K562 (cell line): ENCODE data around the gene THOC1. TPM values are rescaled to one million over a fixed set of nuclear protein-coding genes. Genes with fewer than 3 reads are reported as not detected.

ENCODE experiments used
- ATAC-seq: fragments of 200-7000 bp; cut with Tn5 transposase; 3 replicates; pipeline ENCODE4 v1.9.1; 2020; ENCODE audit warnings: moderate library complexity
- BruUV-seq: library from RNA; stranded (reverse); fragments of 400-500 nt; replicated peaks from 2 replicates; lab custom pipeline; 2021; lab: Mats Ljungman, UMichigan
- CTCF ChIA-PET: fragments of 300-600 bp; formaldehyde crosslinking; extraction: SDS; loops from one replicate; lab custom pipeline; 2021; ENCODE audit warnings: low intra/inter-chr PET ratio; lab: Yijun Ruan, JAX
- POLR2A ChIA-PET: fragments of 300-600, 350-650 bp; sonication (Branson Sonifier 250); formaldehyde crosslinking; extraction: SDS; loops from one replicate; lab custom pipeline; 2021; ENCODE audit warnings: antibody characterized with exemption, inconsistent platforms; lab: Yijun Ruan, JAX
- DNase-seq, 4 experiments: peaks; one replicate each; pipeline versions ENCODE4 v3.0.0 to v3.0.0-alpha.2; 2011 to 2018; ENCODE audit warnings: low spot score in 3 of 4, mixed read lengths in 3 of 4; ENCODE audit errors: extremely low read depth in 1 of 4
- FAIRE-seq: peaks from 2 replicates; lab custom pipeline; 2011; peaks lifted over from hg19 to GRCh38; lab: Jason Lieb, UNC
- H2AFZ ChIP-seq: 2 replicates; pipeline ENCODE4 v1.6.0; 2011; ENCODE audit warnings: low read depth, low read length, control low read depth, inconsistent platforms
- H3K27ac ChIP-seq: fragments of 200-600 bp; 3 replicates; pipeline ENCODE4 v1.8.0; 2011; ENCODE audit warnings: low read depth, mild to moderate bottlenecking, control low read depth, inconsistent platforms, low read length, moderate library complexity, mixed read lengths; ENCODE audit errors: extremely low read depth
- H3K27me3 ChIP-seq, 2 experiments: fragments of 300-600 bp in 1 of 2; 2 replicates in 1 of 2; 3 replicates in 1 of 2; pipeline versions ENCODE4 v1.6.0 to v1.8.0; 2011; ENCODE audit warnings: inconsistent platforms in 2 of 2, low read length in 2 of 2, mild to moderate bottlenecking in 1 of 2, mixed read lengths in 1 of 2, moderate library complexity in 1 of 2; ENCODE audit not compliant: control insufficient read depth in 2 of 2, insufficient read depth in 2 of 2
- H3K36me3 ChIP-seq: fragments of 300-600 bp; 3 replicates; pipeline ENCODE4 v1.8.0; 2011; ENCODE audit warnings: mild to moderate bottlenecking, low read length, inconsistent platforms; ENCODE audit not compliant: control insufficient read depth, insufficient read depth
- H3K4me1 ChIP-seq, 2 experiments: fragments of 200-600 bp in 1 of 2; replicated peaks in 1 of 2; 2 replicates in 1 of 2; 3 replicates in 1 of 2; pipeline versions ENCODE4 v1.5.1 to v1.8.0; 2011; ENCODE audit warnings: inconsistent platforms in 2 of 2, low read length in 2 of 2, mild to moderate bottlenecking in 1 of 2, mixed read lengths in 1 of 2, moderate library complexity in 1 of 2; ENCODE audit not compliant: control insufficient read depth in 2 of 2, insufficient read depth in 2 of 2
- H3K4me2 ChIP-seq: 2 replicates; pipeline ENCODE4 v1.6.1; 2011; ENCODE audit warnings: low read length, control low read depth, inconsistent platforms, mixed read lengths; ENCODE audit not compliant: insufficient read depth
- H3K4me3 ChIP-seq: fragments of 200-600 bp; sonication (generic), shearing (Covaris generic); 2 replicates; pipeline ENCODE4 v1.5.1; 2016; ENCODE audit warnings: control low read depth, inconsistent platforms
- H3K79me2 ChIP-seq: fragments of 200-600 bp; 3 replicates; pipeline ENCODE4 v1.8.0; 2011; ENCODE audit warnings: low read length, inconsistent platforms; ENCODE audit not compliant: control insufficient read depth, insufficient read depth
- H3K9ac ChIP-seq, 2 experiments: 2 replicates each; pipeline versions ENCODE4 v1.6.0 to v1.6.1; 2011; ENCODE audit warnings: low read depth in 2 of 2, low read length in 2 of 2, control low read depth in 1 of 2, inconsistent platforms in 1 of 2, mild to moderate bottlenecking in 1 of 2, mixed read lengths in 1 of 2; ENCODE audit not compliant: insufficient read depth in 1 of 2
- H3K9me1 ChIP-seq: one replicate; pipeline ENCODE4 v1.6.0; 2011; ENCODE audit warnings: inconsistent platforms, mild to moderate bottlenecking, low read length, moderate library complexity; ENCODE audit not compliant: control insufficient read depth, insufficient read depth
- H3K9me3 ChIP-seq: replicated peaks from 2 replicates; pipeline ENCODE4 v1.5.1; 2011; ENCODE audit warnings: low read depth, low read length, inconsistent platforms; ENCODE audit not compliant: control insufficient read depth, insufficient read depth
- H4K20me1 ChIP-seq: replicated peaks from 2 replicates; pipeline ENCODE4 v1.6.1; 2011; ENCODE audit warnings: low read length, inconsistent platforms, mixed read lengths; ENCODE audit not compliant: control insufficient read depth, insufficient read depth
- BRF1 ChIP-seq: IDR thresholded peaks from 3 replicates; pipeline ENCODE4 v1.6.1; 2011; ENCODE audit warnings: borderline replicate concordance, mild to moderate bottlenecking; ENCODE audit not compliant: insufficient read length; ENCODE audit errors: extremely low read depth
- CBFA2T3 ChIP-seq: fragments of 450-650 bp; IDR thresholded peaks from 2 replicates; pipeline ENCODE4 v1.6.1; 2017
- CHCHD3 ChIP-seq: fragments of 250-450 bp; sonication (Bioruptor Pico); IDR thresholded peaks from 2 replicates; pipeline ENCODE4 v2.1.2; 2022; ENCODE audit warnings: mild to moderate bottlenecking
- EP300 ChIP-seq: IDR thresholded peaks from 2 replicates; pipeline ENCODE4 v1.6.1; 2012; ENCODE audit warnings: low read length, improper control_type of control experiment
- KDM1A ChIP-seq, 2 experiments: fragments of 450-650 bp; IDR thresholded peaks; 2 replicates each; pipeline ENCODE4 v1.6.1; 2016; ENCODE audit warnings: mild to moderate bottlenecking in 2 of 2
- NR0B1 ChIP-seq: fragments of 450-650 bp; IDR thresholded peaks from one replicate; pipeline ENCODE4 v1.6.1; 2018; ENCODE audit warnings: mild to moderate bottlenecking, moderate library complexity; ENCODE audit not compliant: partially characterized antibody
- SNIP1 ChIP-seq: fragments of 450-650 bp; IDR thresholded peaks from 2 replicates; pipeline ENCODE4 v1.7.1; 2017; ENCODE audit warnings: low read depth, mild to moderate bottlenecking
- SREBF2 ChIP-seq: sonication (generic); formaldehyde crosslinking; IDR thresholded peaks from 2 replicates; pipeline ENCODE4 v1.4.0; 2020; ENCODE audit warnings: mild to moderate bottlenecking, missing genetic modification reagents
- ZKSCAN1 ChIP-seq: fragments of 150-350 bp; IDR thresholded peaks from 2 replicates; pipeline ENCODE4 v1.6.1; 2016; ENCODE audit warnings: low read depth, low read length
- ZNF174 ChIP-seq: fragments of 250-450 bp; sonication (Bioruptor Pico); IDR thresholded peaks from 2 replicates; pipeline ENCODE4 v1.4.0; 2020; ENCODE audit warnings: mild to moderate bottlenecking
- ZNF354B ChIP-seq: fragments of 250-450 bp; sonication (Bioruptor Pico); IDR thresholded peaks from 2 replicates; pipeline ENCODE4 v1.4.0; 2020
- ZNF586 ChIP-seq: fragments of 450-650 bp; formaldehyde crosslinking; conservative IDR thresholded peaks from 2 replicates; pipeline ENCODE4 v1.4.0; 2020; ENCODE audit warnings: mild to moderate bottlenecking, moderate library complexity
- ZZZ3 ChIP-seq: fragments of 450-650 bp; IDR thresholded peaks from 2 replicates; pipeline ENCODE4 v1.6.1; 2016; ENCODE audit warnings: antibody characterized with exemption, mild to moderate bottlenecking, moderate library complexity
- in situ Hi-C: fragments of 300-500 bp; cut with MboI; formaldehyde crosslinking; loops from 4 replicates; pipeline ENCODE4 v1.15.0; 2018; ENCODE audit warnings: inconsistent platforms, mixed read lengths
- intact Hi-C: fragments of 100-400 bp; cut with micrococcal nuclease; formaldehyde crosslinking; loops from 2 replicates; pipeline ENCODE4 v1.14.2; 2022
- polyA plus RNA-seq, 8 experiments: library from polyadenylated mRNA; depleted of rRNA in 4 of 8; stranded (reverse) in 5 of 8; unstranded in 3 of 8; fragments of >200 nt; fragmentation: Nextera tagmentation in 2 of 8; fragmentation: Illumina TruSeq in 1 of 8; extraction: Ambion mirVana in 2 of 8; extraction: Trizol in 1 of 8; gene quantifications; 2 replicates each; pipeline versions ENCODE4 v1.2.1 to v1.2.3, GENCODE V29; 2011 to 2014; ENCODE audit warnings: inconsistent platforms in 1 of 8, missing spikeins in 1 of 8
- total RNA-seq, 7 experiments: library from RNA; depleted of rRNA in 6 of 7; stranded (reverse); fragments of >200 nt in 6 of 7; fragmentation: Illumina TruSeq in 2 of 7; extraction: Trizol in 2 of 7; gene quantifications; 2 replicates each; pipeline versions ENCODE4 v1.2.1 to v1.2.3, GENCODE V29; 2011 to 2021; ENCODE audit warnings: low replicate concordance in 1 of 7

Gene THOC1
- total and polyA plus RNA-seq, 9 of the 15 experiments (the other 6 are each of a cell fraction or from before 2014, with no cell fraction given) = 71.1 to 143 (median 107) TPM

- H3K9me3 ChIP-seq = no peaks in the 10 kb centered on the region
- no peaks in the 10 kb centered on the region for H3K27me3 ChIP-seq
- TF ChIP-seq ZZZ3 = no peak
- TF ChIP-seq CHCHD3 (CRISPR knock-in tag) = no peak
- no peak for TF ChIP-seq NR0B1
- TF ChIP-seq SNIP1 = no peak
- TF ChIP-seq KDM1A (IDR thresholded peaks at IDR 0.05) = no peak
- no peak for TF ChIP-seq BRF1
- TF ChIP-seq ZKSCAN1 = no peak
- no peak for TF ChIP-seq EP300
- no peak for TF ChIP-seq ZNF174 (CRISPR knock-in tag)
- TF ChIP-seq ZNF354B = no peak
- TF ChIP-seq ZNF586 (CRISPR knock-in tag) = no peak
- no peak for TF ChIP-seq CBFA2T3
- no peak for TF ChIP-seq SREBF2 (CRISPR knock-in tag)
- POLR2A ChIA-PET = no interaction called here
- DNase-seq (no peak), ATAC-seq (no peak), FAIRE-seq (no peak)
- CTCF ChIA-PET = no interaction called here
- no peak overlapping the region for H3K9ac ChIP-seq
- peaks cover 78% of the 10 kb centered on the region for H3K36me3 ChIP-seq
- no peaks in the 10 kb centered on the region; a peak in 1 of 5 replicates for H3K4me1 ChIP-seq
- H3K9me1 ChIP-seq = no peaks in the 10 kb centered on the region
- intact Hi-C loops (no loop called here), in situ Hi-C loops (no loop called here)
- H3K27ac ChIP-seq = no peak overlapping the region
- no peak overlapping the region for H3K4me2 ChIP-seq
- H2AFZ ChIP-seq = no peak overlapping the region
- no TSS peak for BruUV-seq
- H3K4me3 ChIP-seq = no peak overlapping the region
- H3K79me2 ChIP-seq = peaks cover 71% of the 10 kb centered on the region
- H4K20me1 ChIP-seq = no peaks in the 10 kb centered on the region
Measured at GRCh38 chr18:181711-182110, 86.1 kb downstream of the THOC1 start.
